GM21737 (cell line): ENCODE measurements around the gene AKAP9.
"Not testable (repeated sequence)": the region's sequence is repeated elsewhere in the genome, so short reads cannot be mapped to it uniquely, and the experiment has no call there.

Experiments used
- ATAC-seq: cut with Tn5 transposase; IDR thresholded peaks from one replicate; pipeline ENCODE4 v1.9.1; 2021; ENCODE audit warnings: mild to moderate bottlenecking, moderate library complexity; ENCODE audit not compliant: unreplicated experiment

Gene AKAP9

GRCh38 chr7:92053312-92053711 is 112.7 kb downstream of the AKAP9 start:
- ATAC-seq: no peak

GRCh38 chr7:92056286-92056685 is 115.6 kb downstream of the AKAP9 start:
- no peak for ATAC-seq

GRCh38 chr7:92057375-92057774 is 116.7 kb downstream of the AKAP9 start:
- ATAC-seq: no peak

GRCh38 chr7:92058040-92058439 is 117.4 kb downstream of the AKAP9 start:
- ATAC-seq: peak; percentile 60

- no peak for ATAC-seq
Measured at GRCh38 chr7:92058899-92059298, 118.2 kb downstream of the AKAP9 start.

GRCh38 chr7:92061154-92061553 is 120.5 kb downstream of the AKAP9 start:
- ATAC-seq: no peak

GRCh38 chr7:92064438-92065029 is 123.9 kb downstream of the AKAP9 start:
- ATAC-seq: no peak

GRCh38 chr7:92071032-92071431 is 130.4 kb downstream of the AKAP9 start:
- ATAC-seq: no peak

- no peak for ATAC-seq
Measured at GRCh38 chr7:92072121-92072520, 131.5 kb downstream of the AKAP9 start.

- ATAC-seq: no peak
Measured at GRCh38 chr7:92072708-92073107, 132.0 kb downstream of the AKAP9 start.

GRCh38 chr7:92075455-92076158 is 134.9 kb downstream of the AKAP9 start:
- ATAC-seq: peak; percentile 96

- no peak for ATAC-seq
Measured at GRCh38 chr7:92076509-92076908, 135.8 kb downstream of the AKAP9 start.

GRCh38 chr7:92083922-92084321 is 143.3 kb downstream of the AKAP9 start:
- ATAC-seq: not testable (repeated sequence)

- ATAC-seq: no peak
Measured at GRCh38 chr7:92088266-92088665, 147.6 kb downstream of the AKAP9 start.

- no peak for ATAC-seq
Measured at GRCh38 chr7:92092210-92092609, 151.5 kb downstream of the AKAP9 start.

- ATAC-seq: no peak
Measured at GRCh38 chr7:92095380-92095779, 154.7 kb downstream of the AKAP9 start.

- no peak for ATAC-seq
Measured at GRCh38 chr7:92100534-92100933, 159.9 kb downstream of the AKAP9 start.

GRCh38 chr7:92102862-92103261 is 162.2 kb downstream of the AKAP9 start:
- ATAC-seq: not testable (repeated sequence)

GRCh38 chr7:92108821-92109220 is 168.2 kb downstream of the AKAP9 start:
- ATAC-seq: no peak

- ATAC-seq: no peak
Measured at GRCh38 chr7:92110857-92111256, 170.2 kb downstream of the AKAP9 start.

- ATAC-seq: no peak
Measured at GRCh38 chr7:92115821-92116220, 175.2 kb downstream of the AKAP9 start.

GRCh38 chr7:92116949-92117348 is 176.3 kb downstream of the AKAP9 start:
- no peak for ATAC-seq
